ENCODE measurements around the gene INTS11.

INTS11 gene

DNA sequence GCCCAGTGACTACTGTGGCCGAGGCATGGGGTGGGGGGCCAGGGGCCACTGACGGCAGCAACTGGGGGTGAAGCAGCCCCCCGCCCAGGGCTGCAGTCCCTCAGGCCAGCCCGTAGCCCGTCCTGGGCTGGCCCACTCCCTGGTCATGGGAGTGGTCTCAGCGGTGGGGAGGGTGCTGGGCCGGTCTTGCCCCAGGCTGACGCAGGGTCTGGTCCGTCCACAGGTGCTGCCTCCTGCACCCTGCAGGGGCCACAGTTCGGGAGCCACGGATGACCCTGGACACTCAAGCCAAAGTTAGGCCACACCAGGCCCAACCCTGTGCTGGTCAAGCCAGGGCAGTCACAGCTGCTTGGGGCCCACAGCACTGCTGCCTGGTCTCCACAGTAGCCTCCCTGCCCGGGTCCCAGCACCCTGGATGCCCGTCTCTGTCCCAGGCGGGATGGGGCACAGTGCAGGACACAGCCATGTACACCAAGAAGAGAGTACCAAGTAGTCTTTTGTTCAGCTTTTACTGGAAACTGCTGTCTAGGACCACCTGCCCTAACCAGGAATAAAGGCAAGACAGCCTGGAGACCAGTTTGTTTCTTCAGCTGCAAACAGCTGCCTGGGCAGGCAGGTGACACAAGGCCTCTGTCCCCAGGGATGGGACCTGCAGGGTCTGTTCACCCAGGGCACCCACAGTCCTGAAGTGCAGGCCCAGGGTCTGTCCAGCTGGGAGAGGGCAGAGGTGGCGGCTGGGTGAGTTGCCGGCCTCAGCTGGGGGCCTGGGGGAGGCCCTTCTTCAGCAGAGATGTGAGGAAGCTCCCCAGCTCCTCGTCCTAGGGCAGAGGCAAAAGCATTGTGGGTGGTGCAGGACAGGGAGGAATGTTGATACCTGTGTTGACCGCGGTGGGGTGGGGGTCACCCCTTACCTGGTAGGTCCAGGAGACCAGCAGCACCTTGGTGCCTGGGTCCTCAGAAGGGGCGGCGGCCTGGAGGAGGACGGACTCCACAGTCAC, 13.1 kb downstream of the INTS11 start:
- no peak for DNase-seq

DNA sequence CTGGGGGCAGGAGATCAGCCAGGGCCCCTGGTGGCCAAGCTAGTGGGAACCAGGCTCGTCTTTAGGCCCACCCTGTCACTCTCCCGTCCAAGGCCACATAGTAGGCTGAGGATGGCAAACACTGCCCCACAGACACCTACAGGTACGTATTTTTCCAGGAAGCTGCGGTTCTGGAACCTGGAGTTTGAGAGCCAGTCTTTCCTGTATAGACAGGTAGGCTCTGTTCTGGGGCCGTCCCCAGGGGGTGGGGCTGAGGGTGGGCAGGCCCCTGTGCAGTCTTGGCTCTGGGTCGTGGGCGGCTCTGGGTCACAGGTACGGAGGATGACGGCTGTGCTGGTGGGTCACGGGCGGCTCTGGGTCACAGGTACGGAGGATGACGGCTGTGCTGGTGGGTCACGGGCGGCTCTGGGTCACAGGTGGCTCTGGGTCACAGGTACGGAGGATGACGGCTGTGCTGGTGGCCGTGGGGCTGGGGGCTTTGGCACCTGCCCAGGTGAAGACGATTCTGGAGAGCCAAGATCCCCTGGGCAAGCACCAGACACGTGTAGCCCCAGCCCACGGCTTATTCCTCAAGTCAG, 13.9 kb downstream of the INTS11 start:
- no peak for DNase-seq

DNA sequence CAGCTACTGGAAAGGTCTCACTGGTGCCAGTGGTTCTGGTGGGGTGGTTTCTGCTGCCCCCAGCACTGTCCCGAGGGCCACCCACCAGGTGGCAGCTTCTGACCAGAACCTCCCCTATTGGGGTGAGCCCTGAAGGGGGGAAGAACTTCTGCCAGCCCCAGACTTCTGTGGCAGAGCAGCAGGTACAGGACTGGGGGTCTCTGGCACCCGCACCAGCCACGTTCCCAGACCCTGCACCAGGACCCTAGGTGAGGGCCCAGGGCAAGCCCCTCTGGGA, 14.4 kb downstream of the INTS11 start:
- no peak for DNase-seq

DNA sequence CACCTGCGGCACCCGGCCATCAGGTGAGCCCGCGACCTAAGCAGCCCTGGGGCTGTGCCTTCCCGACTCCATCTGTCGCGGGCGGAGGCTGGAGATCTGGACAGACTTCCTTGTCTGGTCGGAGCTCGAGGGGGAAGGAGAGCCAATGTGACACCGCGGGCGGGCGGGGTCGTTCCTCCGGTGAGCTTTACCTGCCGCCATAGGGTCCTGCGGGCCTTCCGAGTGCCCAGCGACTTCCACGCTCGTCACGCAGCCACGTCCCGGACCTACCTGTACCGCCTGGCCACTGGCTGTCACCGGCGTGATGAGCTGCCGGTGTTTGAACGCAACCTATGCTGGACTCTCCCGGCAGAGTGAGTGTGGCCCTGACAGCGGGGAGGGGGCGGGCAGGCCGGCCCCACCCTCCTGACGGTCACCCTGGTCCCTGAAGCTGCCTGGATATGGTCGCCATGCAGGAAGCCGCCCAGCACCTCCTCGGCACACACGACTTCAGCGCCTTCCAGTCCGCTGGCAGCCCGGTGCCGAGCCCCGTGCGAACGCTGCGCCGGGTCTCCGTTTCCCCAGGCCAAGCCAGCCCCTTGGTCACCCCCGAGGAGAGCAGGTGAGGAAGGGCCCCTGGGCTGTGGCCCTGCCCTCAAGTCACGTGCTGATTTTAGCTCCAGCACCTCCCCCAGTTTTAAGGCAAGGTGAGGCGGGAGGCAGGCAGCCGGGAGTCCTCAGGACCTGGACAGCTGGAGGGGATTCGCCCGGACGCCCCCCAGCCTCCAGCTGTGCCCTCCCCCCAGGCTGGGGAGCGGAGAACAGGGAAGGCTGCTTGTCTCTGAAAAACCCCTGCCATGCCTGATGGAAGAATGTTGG, 15.0 kb downstream of the INTS11 start:
- DNase-seq, result no peak

DNA sequence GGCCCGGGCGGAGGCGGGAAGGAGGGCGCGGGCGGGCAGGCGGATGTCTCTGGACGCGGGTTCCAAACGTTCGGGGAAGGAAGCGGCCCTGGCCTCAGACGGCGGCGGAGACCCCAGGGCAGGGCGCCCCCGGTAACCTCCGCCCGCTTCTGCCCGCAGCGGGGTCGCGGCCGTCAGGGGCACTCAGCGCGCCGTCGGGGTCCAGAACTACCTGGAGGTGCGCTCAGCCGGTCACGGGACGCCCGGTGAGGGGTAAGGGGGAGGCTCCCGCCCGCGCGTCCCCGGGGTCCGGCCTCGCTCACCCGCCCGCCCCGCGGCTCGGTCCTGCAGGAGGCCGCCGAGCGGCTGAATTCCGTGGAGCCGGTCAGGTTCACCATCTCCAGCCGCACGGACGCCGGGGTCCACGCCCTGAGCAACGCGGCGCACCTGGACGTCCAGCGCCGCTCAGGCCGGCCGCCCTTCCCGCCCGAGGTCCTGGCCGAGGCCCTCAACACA, 15.7 kb downstream of the INTS11 start:
- DNase-seq, result no peak

DNA sequence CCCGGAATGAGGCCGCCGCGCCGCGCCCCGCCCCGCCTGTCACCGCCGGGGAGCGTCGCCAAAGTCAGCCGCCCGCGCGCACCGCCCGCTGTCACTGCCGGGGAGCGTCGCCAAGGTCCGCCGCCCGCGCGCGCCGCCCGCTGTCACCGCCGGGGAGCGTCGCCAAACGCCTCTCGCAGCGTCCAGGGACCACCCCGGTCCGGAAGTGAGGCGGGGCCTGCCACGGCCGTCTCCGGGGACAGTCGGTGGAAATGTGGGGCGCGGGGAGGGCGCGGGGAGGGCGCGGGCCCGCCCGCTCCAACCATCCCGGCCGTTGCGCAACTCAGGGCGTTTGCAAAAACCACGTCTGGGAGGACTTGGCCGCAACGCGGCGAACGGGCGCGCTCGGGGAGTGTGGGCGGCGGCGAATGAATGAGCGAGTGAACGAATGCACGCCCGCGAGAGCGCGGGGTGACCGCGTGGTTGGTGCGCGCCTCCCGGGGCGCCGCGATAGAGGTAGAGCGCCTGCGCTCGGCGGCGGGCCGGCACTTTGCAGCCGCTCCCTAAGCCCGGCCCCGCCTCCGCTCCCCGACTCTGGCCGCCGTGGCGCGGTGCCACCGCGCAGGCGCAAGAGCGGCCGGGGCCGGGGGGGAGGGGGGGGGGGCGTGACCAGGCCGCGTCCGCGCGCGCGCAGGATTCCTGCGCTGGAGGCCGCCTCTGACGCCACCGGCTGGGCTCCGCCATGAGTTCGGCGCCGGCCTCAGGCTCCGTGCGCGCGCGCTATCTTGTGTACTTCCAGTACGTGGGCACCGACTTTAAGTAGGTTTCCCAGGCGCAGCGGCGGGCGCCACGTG, 16.3 kb downstream of the INTS11 start, which contains the start of the genes ACAP3 and PUSL1:
Gene ACAP3 (minus strand): TSS at position 8 of the 833 bp plus-strand sequence. CDS start 115 bp downstream, outside the sequence.
Gene PUSL1 (plus strand): TSS at position 675 of the 833 bp plus-strand sequence. CDS start 47 bp downstream, at position 722.
- DNase-seq, result peak; percentile 88

DNA sequence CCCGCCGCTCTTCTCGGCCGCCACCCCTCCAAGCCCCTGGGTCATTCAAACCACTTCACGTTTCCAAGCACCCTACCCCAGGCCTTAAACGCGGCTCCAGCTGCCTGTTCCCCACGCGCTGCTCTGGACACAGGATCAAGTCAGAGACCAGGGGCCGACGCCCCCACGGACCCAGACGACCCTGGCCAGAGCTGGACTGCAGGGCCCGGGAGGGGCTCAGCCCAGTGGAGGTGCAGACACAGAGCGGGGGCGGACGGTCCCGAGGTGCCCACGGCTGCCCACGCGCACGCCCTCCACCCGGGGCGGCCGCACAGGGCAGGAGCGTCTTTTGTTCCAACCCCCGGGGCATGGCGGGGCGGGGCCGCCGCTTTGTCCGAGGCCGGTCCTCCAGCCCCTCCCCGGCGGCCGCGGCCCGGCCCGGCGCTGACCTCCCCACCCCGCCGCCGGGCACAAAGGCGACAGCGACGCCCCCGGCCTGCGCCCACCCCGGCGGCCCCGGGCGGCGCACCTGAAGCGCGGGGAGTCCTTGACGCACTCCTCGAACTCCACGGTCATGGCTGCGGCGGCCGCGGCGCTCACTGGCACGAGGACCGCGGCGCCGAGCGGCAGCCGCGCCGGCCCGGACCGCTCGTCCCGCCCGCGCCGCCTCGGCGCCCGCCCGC, 17.1 kb downstream of the INTS11 start:
- DNase-seq, result no peak

DNA sequence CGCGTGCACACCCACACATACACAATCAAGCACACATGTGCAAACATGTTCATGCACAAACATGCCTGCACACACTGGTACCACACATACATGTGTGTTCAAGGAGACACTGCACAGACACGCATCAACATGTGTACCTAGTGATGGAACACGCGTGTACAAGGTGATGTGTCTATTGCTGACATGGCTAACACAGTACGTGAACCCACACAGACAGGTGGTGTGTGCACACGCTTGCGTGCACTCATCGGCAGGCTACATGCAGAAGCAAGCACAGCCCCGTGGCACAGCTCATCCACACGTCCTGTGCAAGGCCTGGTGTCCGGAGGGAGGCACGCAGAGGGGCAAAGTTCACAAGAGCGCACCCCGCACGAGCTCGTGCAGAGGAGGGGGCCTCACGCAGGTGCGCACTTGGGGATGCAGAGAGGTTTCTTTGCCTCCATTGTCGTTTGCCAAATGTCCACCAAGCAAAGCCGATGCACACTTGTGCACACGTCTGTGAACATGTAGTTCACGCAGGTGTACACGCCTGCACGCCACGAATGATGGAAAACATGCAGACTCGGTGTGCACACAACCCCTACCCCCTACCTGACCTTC, 17.7 kb downstream of the INTS11 start:
- no peak for DNase-seq

DNA sequence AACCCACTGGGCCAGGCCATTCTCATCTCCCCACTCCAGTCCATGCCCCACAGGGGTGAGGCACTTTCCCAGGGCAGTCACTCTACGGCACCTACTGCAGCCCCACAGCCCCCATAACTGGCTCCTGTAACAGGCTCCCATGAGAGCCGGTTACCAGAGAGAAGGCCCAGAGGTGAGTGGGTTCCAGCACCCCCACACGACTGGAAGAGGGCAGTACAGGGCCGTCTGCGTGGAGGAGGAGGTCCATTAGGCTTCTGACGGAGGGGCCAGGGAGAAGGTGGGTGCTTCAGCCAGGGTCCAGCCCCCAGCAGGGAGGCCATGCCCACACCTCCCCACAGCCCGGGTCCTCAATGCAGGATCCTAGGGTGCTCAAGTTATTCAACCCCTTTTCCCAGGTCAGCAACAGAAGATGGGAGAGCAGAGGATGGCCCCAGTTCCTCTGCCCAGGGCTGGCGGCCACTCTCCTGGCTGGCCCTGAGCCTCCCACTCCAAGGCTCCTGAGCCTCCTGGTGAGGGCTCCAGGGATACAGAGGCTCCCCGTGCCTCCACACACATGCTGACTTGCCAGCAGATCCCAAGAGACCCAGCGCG, 18.3 kb downstream of the INTS11 start:
- no peak for DNase-seq

DNA sequence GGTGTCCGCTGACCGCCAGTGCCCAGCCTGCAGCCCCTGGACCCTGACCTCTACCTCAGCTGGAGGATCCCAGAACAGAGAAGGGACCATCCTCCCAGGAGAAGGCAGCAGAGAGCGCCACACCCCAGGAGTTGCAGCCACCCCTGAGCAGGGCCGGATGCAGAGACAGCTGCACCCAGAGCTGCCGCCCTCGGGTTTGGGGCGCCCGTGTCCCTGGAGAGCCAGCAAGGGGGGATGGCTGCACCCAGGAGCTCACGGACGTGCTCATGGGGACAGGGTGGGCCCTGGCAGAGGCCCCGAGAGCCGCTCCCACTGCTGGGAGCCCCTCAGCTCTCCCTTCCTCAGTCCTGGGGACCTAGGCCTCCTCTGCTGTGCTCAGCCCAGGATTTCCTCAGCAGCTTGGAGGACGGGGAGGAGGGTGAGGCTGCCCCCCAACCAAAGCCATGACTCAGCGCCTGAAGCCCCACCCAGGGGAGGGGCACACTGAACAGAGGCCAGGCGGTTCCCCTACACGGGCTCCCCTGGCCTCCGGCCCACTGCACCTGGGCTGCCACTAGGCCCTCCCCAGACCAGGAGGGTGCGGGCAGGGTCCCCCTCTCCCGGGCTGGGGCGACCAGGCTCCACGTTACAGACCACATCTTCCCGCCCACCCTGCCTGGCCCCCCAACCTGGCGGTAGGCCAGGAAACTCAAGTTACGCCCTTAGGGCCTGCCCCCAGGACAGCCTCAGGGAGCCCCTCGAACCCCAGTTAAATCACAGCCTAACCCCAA, 19.0 kb downstream of the INTS11 start:
- DNase-seq, result peak; percentile 53

DNA sequence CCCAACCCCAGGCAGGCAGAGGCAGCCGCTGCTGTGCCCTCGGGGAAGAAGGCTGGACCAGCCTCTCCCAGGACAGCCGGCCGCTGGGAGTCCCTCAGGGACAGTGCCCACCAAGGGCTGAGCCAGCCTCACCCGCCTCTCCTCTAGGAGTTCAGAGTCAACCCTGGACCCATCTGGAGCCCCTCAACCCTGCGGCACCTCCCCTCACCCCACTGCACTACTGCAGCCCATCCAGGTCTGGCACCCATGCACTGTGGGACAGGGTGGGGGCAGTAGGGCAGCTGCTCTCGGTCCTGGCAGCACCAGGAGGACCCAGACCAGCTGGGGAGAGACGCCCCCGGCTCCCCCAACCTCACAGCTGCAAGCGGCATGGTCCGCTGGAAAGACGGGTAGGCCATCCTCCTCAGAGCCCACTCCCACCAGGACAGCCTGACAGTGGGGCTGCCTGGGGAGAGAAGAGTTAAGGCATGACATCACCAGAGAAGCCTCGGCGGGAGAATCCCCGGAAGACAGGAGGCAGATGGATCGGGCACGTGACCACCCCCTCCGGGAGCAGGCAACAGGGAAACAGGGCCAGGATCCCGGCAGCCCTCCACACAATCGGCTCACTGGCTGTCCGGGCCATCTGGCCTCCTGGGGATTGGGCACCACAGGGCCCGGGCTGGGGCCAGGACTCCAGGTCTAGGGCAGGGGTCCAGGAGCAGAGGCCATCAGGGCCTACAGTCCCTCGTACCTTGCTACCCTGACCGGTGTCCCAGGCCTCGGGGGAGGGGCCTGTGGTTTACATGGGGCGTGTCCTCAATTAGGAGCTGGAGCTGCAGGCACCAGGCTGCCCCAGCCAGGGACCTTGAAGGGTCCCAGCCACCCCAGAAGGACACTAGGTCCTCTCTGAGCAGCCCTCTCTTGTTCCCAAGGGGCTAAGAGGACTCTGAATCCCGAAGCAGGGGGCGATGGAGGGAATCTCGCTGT, 19.8 kb downstream of the INTS11 start:
- no peak for DNase-seq

DNA sequence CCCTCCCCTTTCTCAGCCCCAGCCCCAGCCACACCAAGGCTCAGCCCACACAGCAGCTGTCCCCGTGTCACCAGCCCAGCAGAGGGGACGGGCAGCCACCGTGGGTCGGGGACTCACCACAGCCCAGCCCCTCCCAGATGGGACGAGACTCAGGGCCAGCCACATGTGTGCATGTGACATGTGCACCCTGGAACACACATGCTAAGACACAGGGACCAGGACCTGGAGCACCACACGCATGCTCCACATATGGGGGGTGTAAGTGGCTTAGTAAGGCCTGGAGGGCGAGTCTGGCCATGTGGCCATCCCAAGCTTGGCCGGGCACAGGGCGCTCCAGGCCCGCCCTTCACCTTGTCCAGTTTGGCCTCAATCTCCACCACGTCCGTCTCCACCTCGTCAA, 20.7 kb downstream of the INTS11 start:
- DNase-seq, result no peak

DNA sequence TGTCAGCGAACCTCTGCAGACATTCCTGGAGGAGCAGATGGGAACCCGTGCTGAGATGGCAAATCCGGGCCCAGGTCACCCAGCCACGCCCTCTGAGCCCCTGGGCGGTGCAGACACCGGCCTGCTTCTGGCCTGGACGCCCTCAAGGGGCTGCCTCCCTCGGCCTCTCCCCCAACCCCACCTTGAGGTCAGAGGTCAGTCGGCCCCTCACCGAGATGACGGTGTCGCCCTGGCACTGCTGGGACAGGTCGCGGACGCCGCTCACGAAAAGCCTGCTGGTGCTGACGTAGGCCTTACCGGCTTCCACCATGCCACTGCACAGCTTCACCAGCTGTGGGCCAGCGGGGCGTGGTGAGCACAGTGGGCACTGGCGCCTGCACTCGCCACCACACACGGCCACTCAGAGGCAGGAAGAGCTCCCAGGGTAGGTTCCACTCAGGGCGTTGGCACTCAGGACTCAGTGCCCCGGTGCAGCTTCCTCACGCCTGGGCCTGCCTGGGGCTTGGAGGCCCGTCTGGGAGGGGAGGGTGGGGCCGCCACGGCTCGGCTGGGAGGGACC, 21.4 kb downstream of the INTS11 start:
- DNase-seq, result no peak

DNA sequence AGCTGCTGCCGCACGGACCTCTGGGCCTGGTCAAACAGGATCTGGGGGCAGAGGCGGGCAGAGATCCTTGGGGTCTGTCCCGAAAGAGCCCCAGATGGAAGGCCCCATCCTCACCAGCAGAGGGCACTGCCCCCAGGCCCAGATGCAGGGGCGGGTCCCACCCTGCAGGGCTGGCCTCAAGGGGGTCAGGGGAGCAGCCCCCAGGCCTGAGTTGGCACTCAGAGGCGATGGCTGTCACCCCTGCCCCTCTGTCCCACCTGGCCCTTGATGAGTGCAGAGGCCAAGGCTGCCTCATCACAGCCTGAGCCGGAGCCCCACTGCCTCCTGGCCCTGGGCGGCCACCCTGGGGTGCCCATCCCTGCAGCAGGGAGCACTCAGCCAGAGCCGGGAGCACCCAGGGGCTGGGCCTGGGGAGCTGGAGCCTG, 22.4 kb downstream of the INTS11 start:
- no peak for DNase-seq

DNA sequence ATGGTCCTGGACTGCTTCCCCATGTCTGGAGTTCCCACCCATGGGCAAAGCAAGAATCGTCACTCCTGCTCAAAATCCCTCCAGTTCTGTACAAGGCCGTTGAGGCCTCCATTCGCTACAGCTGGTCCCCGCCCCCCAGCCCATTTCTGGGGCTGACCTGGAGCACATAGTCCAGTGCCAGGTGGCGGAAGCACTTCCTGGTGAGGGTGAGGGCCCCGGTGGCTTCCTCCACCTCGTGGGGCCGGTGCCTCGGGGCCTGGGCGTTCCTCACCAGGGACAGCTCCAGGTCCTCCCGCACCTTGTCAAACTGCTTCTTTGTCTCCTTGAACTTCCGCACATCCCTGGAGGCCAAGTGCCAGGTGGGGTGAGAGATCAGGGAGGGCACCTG, 24.1 kb downstream of the INTS11 start:
- no peak for DNase-seq

DNA sequence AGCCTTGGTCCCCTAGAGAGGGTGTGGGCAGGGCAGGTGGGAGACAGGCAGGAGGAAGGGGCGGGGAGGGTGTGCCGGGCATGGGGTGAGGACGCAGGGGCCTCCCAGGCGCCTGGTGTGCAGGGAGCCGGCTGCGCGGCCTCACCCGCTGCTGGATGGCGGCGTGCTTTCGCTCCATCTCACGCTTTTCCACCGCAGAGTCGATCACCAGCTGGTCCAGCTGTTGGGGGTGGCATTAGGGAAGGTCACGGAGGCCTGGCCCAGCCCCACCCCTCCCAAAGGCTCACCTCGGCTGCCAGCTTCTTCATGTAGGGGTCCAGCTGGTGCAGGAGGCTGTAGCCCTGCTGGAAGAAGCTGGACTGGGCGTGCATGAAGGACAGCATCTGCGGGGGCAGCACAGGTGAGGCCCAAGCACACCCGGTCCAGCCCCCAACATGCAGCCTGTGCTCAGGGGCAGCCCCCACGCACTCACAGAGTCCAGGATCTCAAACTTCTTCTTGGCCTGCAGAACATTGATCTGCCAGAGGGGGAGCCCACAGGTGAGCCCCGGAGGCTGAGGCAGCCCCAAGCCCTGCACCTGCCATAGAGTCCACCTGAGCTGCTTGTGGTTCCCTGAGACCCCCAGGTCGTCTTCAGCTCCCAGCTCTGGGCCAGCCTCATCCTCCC, 24.6 kb downstream of the INTS11 start:
- DNase-seq, result no peak

DNA sequence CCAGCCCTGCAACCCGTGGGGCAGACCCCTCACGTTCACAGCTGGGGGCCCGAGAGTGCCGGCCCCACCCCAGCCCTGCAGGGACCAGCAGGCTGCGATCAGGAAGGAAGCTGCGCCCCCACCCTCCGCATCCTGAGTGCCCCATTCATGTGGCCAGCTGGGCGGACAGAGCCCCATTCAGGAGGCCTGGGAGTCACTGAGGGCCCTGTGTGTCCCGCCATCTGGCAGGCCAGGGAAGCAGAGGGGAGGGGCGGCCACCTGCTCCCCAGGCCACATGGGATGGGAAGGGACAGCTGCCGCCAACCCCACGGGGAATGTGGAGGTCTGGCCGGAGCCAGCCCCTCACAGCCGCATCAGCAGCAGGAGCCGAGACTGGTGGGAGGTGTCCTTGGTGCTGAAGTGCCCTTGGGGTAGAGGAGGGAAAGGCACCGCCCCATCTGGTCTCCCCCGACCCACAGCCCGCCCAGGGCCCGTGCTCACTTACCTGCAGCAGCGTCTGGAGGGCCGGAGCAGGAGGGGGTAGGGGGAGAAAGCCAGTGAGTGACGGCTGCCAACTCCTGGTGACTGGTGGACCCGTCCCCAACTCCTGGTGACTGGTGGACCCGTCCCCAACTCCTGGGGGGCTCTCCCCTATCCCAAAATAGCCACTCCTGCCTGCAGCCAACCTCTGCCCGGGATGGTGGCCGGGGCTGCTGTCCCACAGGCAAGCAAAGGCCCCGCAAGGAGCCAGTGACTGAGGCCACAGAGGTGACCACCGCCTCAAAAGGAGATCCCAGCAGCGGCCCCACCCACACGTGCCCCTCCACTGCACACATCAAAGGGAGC, 25.4 kb downstream of the INTS11 start:
- no peak for DNase-seq

Data from stimulated activated CD4-positive, alpha-beta T cell treated with anti-CD3 and anti-CD28 coated beads, Interleukin-1b, Interleukin-23, amount 100 ng/mL, for 48 hours (primary cell).